K562 (cell line): ENCODE data around the gene RET. TPM values are rescaled to one million over a fixed set of nuclear protein-coding genes. Genes with fewer than 3 reads are reported as not detected.

ENCODE experiments used
- ATAC-seq: fragments of 200-7000 bp; cut with Tn5 transposase; 3 replicates; pipeline ENCODE4 v1.9.1; 2020; ENCODE audit warnings: moderate library complexity
- BruUV-seq: library from RNA; stranded (reverse); fragments of 400-500 nt; replicated peaks from 2 replicates; lab custom pipeline; 2021; lab: Mats Ljungman, UMichigan
- CTCF ChIA-PET: fragments of 300-600 bp; formaldehyde crosslinking; extraction: SDS; loops from one replicate; lab custom pipeline; 2021; ENCODE audit warnings: low intra/inter-chr PET ratio; lab: Yijun Ruan, JAX
- POLR2A ChIA-PET: fragments of 300-600, 350-650 bp; sonication (Branson Sonifier 250); formaldehyde crosslinking; extraction: SDS; loops from one replicate; lab custom pipeline; 2021; ENCODE audit warnings: antibody characterized with exemption, inconsistent platforms; lab: Yijun Ruan, JAX
- DNase-seq, 4 experiments: peaks; one replicate each; pipeline versions ENCODE4 v3.0.0 to v3.0.0-alpha.2; 2011 to 2018; ENCODE audit warnings: low spot score in 3 of 4, mixed read lengths in 3 of 4; ENCODE audit errors: extremely low read depth in 1 of 4
- FAIRE-seq: peaks from 2 replicates; lab custom pipeline; 2011; peaks lifted over from hg19 to GRCh38; lab: Jason Lieb, UNC
- H2AFZ ChIP-seq: 2 replicates; pipeline ENCODE4 v1.6.0; 2011; ENCODE audit warnings: low read depth, low read length, control low read depth, inconsistent platforms
- H3K27ac ChIP-seq: fragments of 200-600 bp; 3 replicates; pipeline ENCODE4 v1.8.0; 2011; ENCODE audit warnings: low read depth, mild to moderate bottlenecking, control low read depth, inconsistent platforms, low read length, moderate library complexity, mixed read lengths; ENCODE audit errors: extremely low read depth
- H3K27me3 ChIP-seq, 2 experiments: fragments of 300-600 bp in 1 of 2; 2 replicates in 1 of 2; 3 replicates in 1 of 2; pipeline versions ENCODE4 v1.6.0 to v1.8.0; 2011; ENCODE audit warnings: inconsistent platforms in 2 of 2, low read length in 2 of 2, mild to moderate bottlenecking in 1 of 2, mixed read lengths in 1 of 2, moderate library complexity in 1 of 2; ENCODE audit not compliant: control insufficient read depth in 2 of 2, insufficient read depth in 2 of 2
- H3K36me3 ChIP-seq: fragments of 300-600 bp; 3 replicates; pipeline ENCODE4 v1.8.0; 2011; ENCODE audit warnings: mild to moderate bottlenecking, low read length, inconsistent platforms; ENCODE audit not compliant: control insufficient read depth, insufficient read depth
- H3K4me1 ChIP-seq, 2 experiments: fragments of 200-600 bp in 1 of 2; replicated peaks in 1 of 2; 2 replicates in 1 of 2; 3 replicates in 1 of 2; pipeline versions ENCODE4 v1.5.1 to v1.8.0; 2011; ENCODE audit warnings: inconsistent platforms in 2 of 2, low read length in 2 of 2, mild to moderate bottlenecking in 1 of 2, mixed read lengths in 1 of 2, moderate library complexity in 1 of 2; ENCODE audit not compliant: control insufficient read depth in 2 of 2, insufficient read depth in 2 of 2
- H3K4me2 ChIP-seq: 2 replicates; pipeline ENCODE4 v1.6.1; 2011; ENCODE audit warnings: low read length, control low read depth, inconsistent platforms, mixed read lengths; ENCODE audit not compliant: insufficient read depth
- H3K4me3 ChIP-seq: fragments of 200-600 bp; sonication (generic), shearing (Covaris generic); 2 replicates; pipeline ENCODE4 v1.5.1; 2016; ENCODE audit warnings: control low read depth, inconsistent platforms
- H3K79me2 ChIP-seq: fragments of 200-600 bp; 3 replicates; pipeline ENCODE4 v1.8.0; 2011; ENCODE audit warnings: low read length, inconsistent platforms; ENCODE audit not compliant: control insufficient read depth, insufficient read depth
- H3K9ac ChIP-seq, 2 experiments: 2 replicates each; pipeline versions ENCODE4 v1.6.0 to v1.6.1; 2011; ENCODE audit warnings: low read depth in 2 of 2, low read length in 2 of 2, control low read depth in 1 of 2, inconsistent platforms in 1 of 2, mild to moderate bottlenecking in 1 of 2, mixed read lengths in 1 of 2; ENCODE audit not compliant: insufficient read depth in 1 of 2
- H3K9me1 ChIP-seq: one replicate; pipeline ENCODE4 v1.6.0; 2011; ENCODE audit warnings: inconsistent platforms, mild to moderate bottlenecking, low read length, moderate library complexity; ENCODE audit not compliant: control insufficient read depth, insufficient read depth
- H3K9me3 ChIP-seq: replicated peaks from 2 replicates; pipeline ENCODE4 v1.5.1; 2011; ENCODE audit warnings: low read depth, low read length, inconsistent platforms; ENCODE audit not compliant: control insufficient read depth, insufficient read depth
- H4K20me1 ChIP-seq: replicated peaks from 2 replicates; pipeline ENCODE4 v1.6.1; 2011; ENCODE audit warnings: low read length, inconsistent platforms, mixed read lengths; ENCODE audit not compliant: control insufficient read depth, insufficient read depth
- BCL6 ChIP-seq: fragments of 250-450 bp; sonication (Bioruptor Pico); IDR thresholded peaks from 2 replicates; pipeline ENCODE4 v1.4.0; 2020
- C11orf30 ChIP-seq: fragments of 450-650 bp; IDR thresholded peaks from 2 replicates; pipeline ENCODE4 v1.6.1; 2016; ENCODE audit warnings: low read depth, mild to moderate bottlenecking
- FOS ChIP-seq: IDR thresholded peaks from 3 replicates; pipeline ENCODE4 v1.6.1; 2011; ENCODE audit not compliant: insufficient read length; ENCODE audit errors: extremely low read depth
- IRF9 ChIP-seq: fragments of 450-650 bp; IDR thresholded peaks from 2 replicates; pipeline ENCODE4 v1.6.1; 2016; ENCODE audit warnings: missing biosample characterization, missing genetic modification characterization
- MTA3 ChIP-seq: fragments of 450-650 bp; formaldehyde crosslinking; IDR thresholded peaks from 2 replicates; pipeline ENCODE4 v1.6.1; 2017; ENCODE audit warnings: mild to moderate bottlenecking, borderline replicate concordance
- MXD1 ChIP-seq: fragments of 250-450 bp; sonication (Bioruptor Pico); IDR thresholded peaks from 2 replicates; pipeline ENCODE4 v1.8.0; 2021; ENCODE audit warnings: borderline replicate concordance, mild to moderate bottlenecking, moderate library complexity; ENCODE audit not compliant: poor library complexity, severe bottlenecking
- NFE2L1 ChIP-seq: fragments of 450-650 bp; IDR thresholded peaks from 2 replicates; pipeline ENCODE4 v1.6.1; 2016; ENCODE audit warnings: missing genetic modification characterization, low read depth, mild to moderate bottlenecking, missing compliant biosample characterization, moderate library complexity, borderline replicate concordance
- SPI1 ChIP-seq: IDR thresholded peaks from 2 replicates; pipeline ENCODE4 v1.6.1; 2011; ENCODE audit warnings: low read depth, low read length, control low read depth, borderline replicate concordance
- TEAD1 ChIP-seq, 2 experiments: fragments of 450-650 bp in 1 of 2; sonication (generic) in 1 of 2; formaldehyde crosslinking; IDR thresholded peaks; 2 replicates each; pipeline versions ENCODE4 v1.4.0 to v1.8.0; 2020 to 2022; ENCODE audit warnings: mild to moderate bottlenecking in 2 of 2, missing genetic modification reagents in 1 of 2
- VEZF1 ChIP-seq: fragments of 200-800 bp; sonication (Bioruptor generic); IDR thresholded peaks from 2 replicates; pipeline ENCODE4 v1.6.1; 2017; ENCODE audit warnings: missing genetic modification characterization, missing compliant biosample characterization
- ZNF140 ChIP-seq: fragments of 250-450 bp; sonication (Bioruptor Pico); IDR thresholded peaks from 2 replicates; pipeline ENCODE4 v1.8.0; 2021; ENCODE audit warnings: moderate library complexity, mild to moderate bottlenecking, inconsistent platforms
- ZNF395 ChIP-seq: fragments of 200-800 bp; sonication (Bioruptor generic); IDR thresholded peaks from 2 replicates; pipeline ENCODE4 v1.6.1; 2017; ENCODE audit warnings: missing genetic modification characterization, missing compliant biosample characterization
- ZNF584 ChIP-seq: fragments of 200-800 bp; sonication (Bioruptor generic); IDR thresholded peaks from 2 replicates; pipeline ENCODE4 v1.6.1; 2016; ENCODE audit warnings: low read depth, mild to moderate bottlenecking, missing genetic modification characterization, missing compliant biosample characterization
- WGBS: fragments of 100-300 bp; shearing (Covaris generic); methylation state at CpG from one replicate; pipeline ENCODE4 v1.1.6; 2016; ENCODE audit warnings: low coverage, mixed read lengths; ENCODE audit not compliant: insufficient coverage; ENCODE audit errors: missing lambda C conversion rate; 5-methylcytosine and 5-hydroxymethylcytosine counted together
- in situ Hi-C: fragments of 300-500 bp; cut with MboI; formaldehyde crosslinking; loops from 4 replicates; pipeline ENCODE4 v1.15.0; 2018; ENCODE audit warnings: inconsistent platforms, mixed read lengths
- intact Hi-C: fragments of 100-400 bp; cut with micrococcal nuclease; formaldehyde crosslinking; loops from 2 replicates; pipeline ENCODE4 v1.14.2; 2022
- polyA plus RNA-seq, 8 experiments: library from polyadenylated mRNA; depleted of rRNA in 4 of 8; stranded (reverse) in 5 of 8; unstranded in 3 of 8; fragments of >200 nt; fragmentation: Nextera tagmentation in 2 of 8; fragmentation: Illumina TruSeq in 1 of 8; extraction: Ambion mirVana in 2 of 8; extraction: Trizol in 1 of 8; gene quantifications; 2 replicates each; pipeline versions ENCODE4 v1.2.1 to v1.2.3, GENCODE V29; 2011 to 2014; ENCODE audit warnings: inconsistent platforms in 1 of 8, missing spikeins in 1 of 8
- total RNA-seq, 7 experiments: library from RNA; depleted of rRNA in 6 of 7; stranded (reverse); fragments of >200 nt in 6 of 7; fragmentation: Illumina TruSeq in 2 of 7; extraction: Trizol in 2 of 7; gene quantifications; 2 replicates each; pipeline versions ENCODE4 v1.2.1 to v1.2.3, GENCODE V29; 2011 to 2021; ENCODE audit warnings: low replicate concordance in 1 of 7

RET gene
- total and polyA plus RNA-seq, 9 of the 15 experiments (the other 6 are each of a cell fraction or from before 2014, with no cell fraction given) = 0.04 to 0.05 TPM; not detected in 7

DNA sequence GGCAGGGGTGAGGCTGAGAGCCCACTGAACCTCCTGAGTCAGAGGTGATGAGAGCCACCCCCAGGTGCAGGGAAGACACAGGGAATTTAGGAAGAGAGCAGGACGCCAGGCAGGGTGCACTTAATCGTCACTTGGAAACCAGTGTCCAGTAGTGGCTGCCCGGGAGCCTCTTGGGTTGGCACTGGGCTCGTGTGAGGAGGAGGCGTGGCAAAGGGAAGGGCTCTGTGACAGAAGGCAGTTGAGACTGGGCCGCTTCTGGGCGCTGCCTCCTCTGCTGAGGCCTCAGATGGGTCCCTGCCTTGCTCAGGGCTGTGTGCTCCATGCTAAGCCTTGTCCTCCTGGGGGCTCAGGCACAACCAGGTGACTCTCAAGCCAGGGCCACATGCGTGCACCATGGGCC is 13.3 kb downstream of the RET start:
- Histone ChIP-seq H2AFZ (no peak overlapping the region), H3K4me3 (no peak overlapping the region), H3K9me3 (no peaks in the 10 kb centered on the region), H3K9ac (no peak overlapping the region; a peak in 1 of 4 replicates), H3K27me3 (peaks cover 0 to 45% of the 10 kb centered on the region in 2 experiments; a peak in 2 of 5 replicates), H3K27ac (no peak overlapping the region), H3K79me2 (no peaks in the 10 kb centered on the region), H3K9me1 (no peaks in the 10 kb centered on the region)
- DNase-seq (no peak), FAIRE-seq (no peak), ATAC-seq (no peak)
- no TSS peak for BruUV-seq
- intact Hi-C loops = no loop called here
- in situ Hi-C loops = no loop called here
- TF ChIP-seq ZNF140 (CRISPR knock-in tag) = no peak
- no peak for TF ChIP-seq NFE2L1 (tag)
- TF ChIP-seq C11orf30 = no peak
- TF ChIP-seq FOS = no peak
- TF ChIP-seq IRF9 (tag) = no peak
- TF ChIP-seq MXD1 (CRISPR knock-in tag) = no peak
- no peak for TF ChIP-seq VEZF1
- TF ChIP-seq ZNF395 (CRISPR knock-in tag) = no peak
- TF ChIP-seq ZNF584 (CRISPR knock-in tag) = no peak
- TF ChIP-seq BCL6 (CRISPR knock-in tag) = no peak
- no peak for TF ChIP-seq SPI1
- no peak for TF ChIP-seq MTA3
- no peak for TF ChIP-seq TEAD1 (CRISPR knock-in tag; IDR thresholded peaks at IDR 0.05)
- TF ChIP-seq, all 486 proteins: peak for 0
- H3K4me2 ChIP-seq = no peak overlapping the region
- H3K4me1 ChIP-seq = no peaks in the 10 kb centered on the region
- no peaks in the 10 kb centered on the region for H3K36me3 ChIP-seq
- WGBS = 2% methylated on average over 8 of the region's 8 CpGs
- CTCF ChIA-PET = no interaction called here
- POLR2A ChIA-PET = no interaction called here
- no peaks in the 10 kb centered on the region for H4K20me1 ChIP-seq
